Erythroblast (primary cell): ENCODE measurements around the gene PAXIP1.
A peak's percentile ranks its signal among the peaks of the same experiment; 100 is the strongest.
"Not testable (repeated sequence)": the region's sequence is repeated elsewhere in the genome, so short reads cannot be mapped to it uniquely, and the experiment has no call there.

Source experiments
- DNase-seq, 2 experiments: peaks; one replicate each; lab custom pipeline; 2025; lab: John Stamatoyannopoulos, UW
- GATA1 ChIP-seq: IDR thresholded peaks from 2 replicates; pipeline ENCODE4 v1.6.1; 2011; ENCODE audit warnings: low read depth, mild to moderate bottlenecking, control low read depth, low read length, moderate library complexity
- POLR2A ChIP-seq: IDR thresholded peaks from 2 replicates; pipeline ENCODE4 v1.6.1; 2011; ENCODE audit warnings: mild to moderate bottlenecking, low read length

PAXIP1 gene

DNA sequence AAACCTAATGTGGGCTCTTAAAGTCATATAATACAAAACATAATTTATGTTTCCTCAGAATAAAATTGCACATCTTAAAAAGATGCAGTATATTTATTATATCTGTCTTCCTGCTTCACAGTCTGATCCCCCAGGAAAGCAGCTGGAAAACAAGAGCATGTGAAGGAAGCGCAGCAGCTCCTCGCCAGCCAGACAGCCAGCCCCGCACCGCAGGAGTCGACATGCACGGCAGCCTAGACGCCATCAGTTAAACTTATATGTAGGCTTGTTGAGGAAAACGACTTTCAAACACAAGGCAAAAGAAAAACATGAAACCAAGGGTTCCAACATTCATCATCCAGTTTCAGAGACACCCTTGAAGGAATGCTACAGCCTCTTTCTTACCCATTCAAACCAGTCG, 59.0 kb downstream of the PAXIP1 start:
- TF ChIP-seq GATA1 (no peak), POLR2A (no peak)
- DNase-seq, result no peak

DNA sequence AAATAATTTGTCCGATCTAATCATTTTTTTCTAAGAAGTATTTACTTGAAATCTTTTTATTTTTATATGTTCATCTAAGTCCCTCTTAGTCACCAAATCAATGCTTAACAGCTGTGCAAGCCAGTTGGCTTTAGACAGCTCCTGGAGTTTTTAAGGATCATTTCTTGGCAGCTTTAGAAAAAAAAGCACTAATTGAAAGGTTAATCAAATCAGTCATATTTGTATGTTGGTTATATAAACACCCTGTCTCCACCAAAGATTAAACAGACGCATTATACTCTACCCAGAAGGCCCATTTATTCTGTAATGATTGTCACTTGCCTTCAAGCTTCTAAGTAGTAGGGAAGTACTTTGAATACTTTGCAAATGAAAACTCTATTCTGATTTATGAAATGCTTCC, 60.2 kb downstream of the PAXIP1 start:
- no peak for TF ChIP-seq GATA1
- TF ChIP-seq POLR2A, result no peak
- DNase-seq, result no peak

DNA sequence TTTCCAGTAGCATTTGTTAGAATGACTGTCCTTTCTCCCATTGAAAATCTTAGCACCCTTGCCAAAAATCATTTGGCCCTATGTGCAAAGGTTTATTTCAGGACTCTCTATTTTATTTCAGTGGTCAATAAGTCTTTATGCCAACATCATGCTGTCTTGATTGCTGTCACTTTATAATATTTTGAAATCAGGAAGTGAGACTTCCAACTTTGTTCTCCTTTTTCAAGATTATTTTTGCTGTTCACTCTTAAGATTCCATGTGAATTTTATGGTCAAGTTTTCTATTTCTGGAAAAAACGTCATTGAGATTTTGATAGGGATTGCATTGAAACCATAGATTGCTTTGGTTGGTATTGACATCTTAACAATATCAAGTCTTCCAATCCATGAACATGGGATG, 65.1 kb downstream of the PAXIP1 start:
- TF ChIP-seq POLR2A (no peak), GATA1 (no peak)
- no peak for DNase-seq

DNA sequence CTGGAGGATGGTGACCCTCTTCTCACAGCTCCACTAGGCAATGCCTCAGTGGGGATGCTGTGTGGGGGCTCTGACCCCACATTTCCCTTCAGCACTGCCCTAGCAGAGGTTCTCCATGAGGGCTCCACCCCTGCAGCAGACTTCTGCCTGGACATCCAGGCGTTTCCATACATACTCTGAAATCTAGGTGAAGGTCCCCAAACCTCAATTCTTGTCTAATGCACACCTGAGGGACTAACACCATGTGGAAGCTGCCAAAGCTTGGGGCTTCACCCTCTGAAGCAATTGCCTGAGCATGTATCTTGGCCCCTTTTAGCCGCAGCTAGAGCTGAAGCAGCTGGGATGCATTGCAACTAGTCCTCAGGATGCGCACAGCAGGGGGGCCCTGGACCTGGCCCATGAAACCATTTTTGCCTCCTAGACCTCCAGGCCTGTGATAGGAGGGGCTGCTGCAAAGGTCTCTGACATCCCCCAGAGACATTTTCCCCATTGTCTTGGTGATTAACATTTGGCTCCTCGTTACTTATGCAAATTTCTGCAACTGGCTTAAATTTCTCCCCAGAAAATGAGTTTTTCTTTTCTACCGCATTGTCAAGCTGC, 68.5 kb downstream of the PAXIP1 start:
- DNase-seq, result not testable (repeated sequence)

DNA sequence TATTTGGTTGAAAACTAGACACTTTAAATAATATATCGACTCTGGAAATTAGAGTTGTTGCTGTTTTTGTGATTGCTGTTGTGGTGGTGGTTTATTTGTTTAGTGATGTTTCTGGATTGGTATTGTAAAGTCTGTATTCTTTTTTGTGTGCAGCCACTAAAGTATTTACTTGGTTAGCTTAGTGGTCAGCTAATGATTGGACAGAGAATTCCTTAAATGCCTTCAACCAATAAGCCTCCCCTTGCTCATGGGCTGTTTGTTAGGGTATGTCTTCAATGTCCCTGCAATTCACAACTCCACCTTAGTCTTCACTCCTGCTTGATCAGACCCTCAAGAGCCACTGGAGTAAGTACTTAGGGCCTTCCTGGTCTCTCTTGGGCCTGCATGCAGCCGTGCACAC, 71.0 kb downstream of the PAXIP1 start:
- TF ChIP-seq GATA1 (no peak), POLR2A (no peak)

DNA sequence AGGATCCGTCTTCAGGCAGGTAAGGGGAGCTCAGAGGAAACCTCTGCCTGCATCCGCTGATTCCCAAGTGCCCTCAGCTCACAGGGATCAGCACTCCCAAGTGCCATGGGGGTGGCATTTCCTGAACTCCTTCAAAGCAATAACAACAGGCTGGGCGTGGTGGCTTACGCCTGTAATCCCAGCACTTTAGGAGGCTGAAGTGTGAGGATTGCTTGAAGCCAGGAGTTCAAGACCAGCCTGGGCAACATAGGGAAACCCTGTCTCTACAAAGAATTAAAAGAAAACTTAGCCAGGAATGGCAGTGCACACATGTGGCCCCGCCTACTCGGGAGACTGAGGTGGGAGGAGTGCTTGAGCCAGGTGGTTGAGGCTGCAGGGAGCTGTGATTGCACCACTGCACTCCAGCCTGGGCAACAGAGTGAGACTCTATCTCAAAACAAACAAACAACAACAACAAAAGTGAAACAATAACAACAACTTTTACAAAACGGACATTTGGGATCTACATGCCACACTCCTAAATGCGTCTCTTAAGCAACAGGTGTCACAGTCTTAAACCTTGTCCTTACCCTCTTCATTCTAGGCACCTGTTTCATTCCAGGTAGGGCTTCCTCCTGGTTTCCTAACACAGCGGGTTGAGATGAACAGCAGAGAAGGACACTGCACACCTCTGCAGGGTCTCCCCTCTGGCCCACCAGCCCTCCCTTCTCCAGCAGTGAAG, 73.8 kb downstream of the PAXIP1 start:
- peak in 1 of 2 experiments; percentile 26 for DNase-seq
- TF ChIP-seq GATA1 (no peak), POLR2A (no peak)

More for the DNA sequence above, 71.0 kb downstream of the PAXIP1 start:
- no peak for DNase-seq

DNA sequence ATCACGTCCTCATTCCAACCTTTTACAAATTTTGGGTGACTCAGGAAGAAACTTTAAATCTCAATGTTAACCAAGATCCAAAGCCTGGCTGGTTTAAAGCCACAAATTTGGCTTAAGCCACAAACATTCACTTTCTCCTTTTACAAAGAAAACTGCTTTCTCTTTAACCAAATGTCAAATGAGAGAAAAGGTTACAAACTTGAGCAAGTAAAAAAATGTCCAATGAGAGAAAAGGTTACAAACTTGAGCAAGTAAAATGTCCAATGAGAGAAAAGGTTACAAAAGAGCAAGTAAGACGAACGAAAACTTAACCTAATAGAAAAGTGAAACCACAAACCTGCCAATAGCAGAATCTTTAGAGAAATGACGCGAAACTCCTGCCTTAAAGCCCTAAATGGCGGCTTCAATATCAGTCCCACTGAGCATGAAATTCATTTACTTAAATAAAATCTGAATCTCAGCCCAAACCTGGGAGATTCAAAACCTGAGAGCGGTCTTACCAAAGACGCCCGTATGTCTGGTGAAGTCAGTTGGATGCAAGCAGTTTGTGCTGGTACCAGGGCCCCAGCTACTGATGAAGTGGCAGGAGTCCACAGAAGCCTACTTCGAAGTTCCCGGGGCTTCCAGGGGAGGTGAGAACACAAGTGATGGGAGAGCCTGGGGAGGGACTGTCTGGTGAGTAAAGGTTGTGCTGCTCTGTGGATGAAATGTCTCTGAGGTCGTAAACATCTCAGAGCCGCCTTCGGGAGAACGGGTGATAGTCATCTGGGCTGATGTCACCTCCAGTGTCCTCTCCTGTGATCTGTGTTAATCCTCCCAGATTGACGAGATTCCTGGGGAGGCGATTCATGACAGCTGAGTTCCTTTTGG, 74.6 kb downstream of the PAXIP1 start:
- DNase-seq, result peak; percentile 89 to 92
- TF ChIP-seq POLR2A (peak; percentile 46), GATA1 (no peak)

DNA sequence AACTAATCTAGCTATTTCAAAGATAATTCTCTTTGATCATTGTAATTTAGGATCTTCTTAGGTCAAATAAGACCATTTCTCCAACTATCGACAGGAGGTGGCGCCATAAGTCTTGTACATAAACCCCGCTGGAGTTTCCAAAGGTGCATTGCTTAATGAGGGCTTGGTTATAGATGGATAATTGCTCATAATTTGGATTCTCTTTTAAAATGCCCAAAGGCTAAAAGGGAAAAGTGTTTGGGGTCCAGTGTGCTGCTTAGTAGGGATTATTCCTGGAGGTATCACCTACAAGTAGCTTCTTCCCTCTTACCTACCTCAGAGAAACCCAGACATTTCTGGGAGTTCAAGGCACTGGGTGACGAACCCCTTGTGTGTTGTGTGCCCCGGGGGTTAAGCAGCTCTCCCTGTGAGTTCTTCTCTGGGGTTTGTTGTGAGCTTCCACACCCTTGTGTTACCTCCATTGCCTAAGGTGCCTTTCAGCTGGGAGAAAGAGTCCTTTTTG, 75.2 kb downstream of the PAXIP1 start:
- TF ChIP-seq GATA1 (no peak), POLR2A (no peak)
- peak; percentile 88 to 92 for DNase-seq

DNA sequence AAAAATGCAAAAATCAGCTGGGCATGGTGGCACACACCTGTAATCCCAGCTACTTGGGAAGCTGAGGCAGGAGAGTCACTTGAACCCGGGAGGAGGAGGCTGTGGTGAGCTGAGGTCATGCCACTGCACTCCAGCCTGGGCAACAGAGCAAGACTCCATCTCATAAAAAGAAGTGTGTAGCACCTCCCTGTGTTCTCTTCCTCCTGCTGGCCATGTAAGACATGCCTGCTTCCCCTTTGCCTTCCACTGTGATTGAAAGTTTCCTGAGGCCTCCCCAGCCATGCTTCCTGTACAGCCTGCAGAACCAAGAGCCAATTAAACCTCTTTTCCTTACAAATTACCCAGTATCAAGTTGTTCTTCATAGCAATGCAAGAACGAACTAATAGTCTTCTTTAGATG, 80.5 kb downstream of the PAXIP1 start:
- DNase-seq, result not testable (repeated sequence)

DNA sequence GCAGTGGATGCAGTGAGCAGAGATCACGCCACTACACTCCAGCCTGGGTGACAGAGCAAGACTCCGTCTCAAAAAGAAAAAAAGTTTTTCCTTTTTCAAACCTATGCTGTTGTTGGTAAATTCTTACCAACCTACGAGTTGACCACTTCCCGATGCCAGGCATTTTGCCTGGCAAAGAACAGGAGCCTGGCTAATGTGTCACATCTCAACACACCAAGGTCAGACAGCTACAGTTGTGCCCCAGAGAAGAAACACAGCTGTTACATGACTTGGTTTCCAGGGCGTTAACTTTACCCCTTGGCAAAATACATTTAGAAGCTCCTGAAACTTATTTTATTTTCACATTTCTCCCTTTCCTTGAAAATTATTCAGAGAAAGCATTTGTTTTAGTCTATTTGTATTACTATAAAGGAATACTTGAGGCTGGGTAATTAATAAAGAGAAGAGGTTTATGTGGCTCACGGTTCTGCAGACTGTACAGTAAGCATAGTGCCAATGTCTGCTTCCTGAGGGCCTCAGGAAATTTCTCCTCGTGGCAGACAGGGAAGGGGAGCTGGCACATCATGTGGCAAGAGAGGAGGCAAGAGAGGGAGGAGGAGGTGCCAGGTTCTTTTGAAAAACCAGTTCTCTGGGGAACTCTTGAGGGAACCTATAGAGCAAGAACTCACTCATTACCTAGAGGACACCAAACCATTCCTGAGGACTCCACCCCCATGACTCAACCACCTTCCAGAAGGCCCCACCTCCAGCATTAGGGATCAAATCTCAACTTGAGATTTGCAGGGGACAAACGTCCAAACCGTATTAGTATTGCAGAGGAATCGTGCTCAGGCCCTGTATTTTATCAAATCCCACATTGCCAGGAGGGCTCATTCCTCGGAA, 83.3 kb downstream of the PAXIP1 start:
- TF ChIP-seq GATA1 (no peak), POLR2A (no peak)
- DNase-seq, result no peak

DNA sequence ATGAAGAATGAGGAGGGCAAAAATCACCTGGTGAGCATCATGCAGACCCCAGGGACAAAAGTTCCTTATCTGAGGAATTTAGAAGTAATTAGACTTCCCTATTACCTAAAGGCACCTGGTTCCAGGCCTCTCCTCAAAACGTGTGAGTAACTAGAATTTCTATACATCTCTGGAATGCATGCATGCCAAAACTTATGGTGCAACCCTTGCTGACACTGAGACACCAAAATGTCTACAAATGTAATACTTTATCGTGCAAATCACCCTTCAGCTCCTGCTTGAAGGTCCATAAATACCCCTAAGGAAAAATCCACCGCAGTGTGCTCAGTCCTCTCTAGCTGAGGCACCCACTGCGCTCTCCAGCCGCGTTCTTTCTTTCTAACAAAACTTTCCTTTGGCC, 84.2 kb downstream of the PAXIP1 start:
- no peak for TF ChIP-seq GATA1
- TF ChIP-seq POLR2A, result no peak
- DNase-seq, result no peak

DNA sequence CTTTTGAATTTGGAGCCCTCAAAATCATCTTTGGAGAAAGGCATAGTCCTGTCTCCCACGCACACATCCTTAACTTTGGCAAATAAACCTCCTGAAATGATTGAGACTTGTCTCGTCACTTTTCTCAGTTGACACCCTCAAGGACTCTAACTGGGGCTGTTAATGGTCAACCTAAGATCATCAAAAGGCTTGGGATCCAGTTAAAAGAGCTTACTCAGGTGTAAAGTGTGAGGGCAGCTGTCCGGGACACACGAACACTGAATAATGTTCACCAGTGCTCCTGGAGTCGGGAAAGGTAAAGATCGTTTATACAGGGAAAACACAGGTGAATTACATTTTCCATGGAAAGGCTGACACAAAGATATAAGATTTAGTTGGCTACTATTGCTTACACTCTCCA, 84.7 kb downstream of the PAXIP1 start:
- DNase-seq, result no peak
- TF ChIP-seq GATA1 (no peak), POLR2A (no peak)

DNA sequence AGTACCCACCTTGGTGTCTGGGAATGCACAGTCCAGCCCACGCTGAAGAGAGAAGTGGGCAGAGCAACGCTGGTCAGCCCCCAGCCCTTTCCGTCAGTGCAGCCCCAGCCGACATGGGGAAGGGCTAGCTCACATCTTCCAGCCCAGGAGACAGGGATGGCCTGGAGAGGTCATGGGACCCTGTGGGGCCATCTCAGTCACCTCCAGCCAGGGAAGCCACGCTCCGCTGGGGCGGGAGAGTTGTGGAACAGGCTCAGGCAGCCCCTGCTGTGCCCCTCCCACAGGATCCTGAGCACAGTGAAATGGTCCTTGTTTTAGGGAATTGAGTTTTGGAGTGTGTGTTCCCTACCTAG, 85.1 kb downstream of the PAXIP1 start:
- DNase-seq, result no peak
- TF ChIP-seq POLR2A (no peak), GATA1 (no peak)
